Cardiac muscle cell (in vitro differentiated cells and primary cell): ENCODE measurements around the gene CD69. TPM values are rescaled to one million over a fixed set of nuclear protein-coding genes. Genes with fewer than 3 reads are reported as not detected.

Experiments
- DNase-seq, 2 donors: peaks; one replicate each; pipeline versions ENCODE4 v3.0.0 to v3.0.0-alpha.2; 2010 to 2017; ENCODE audit warnings: low read depth in 1 of 2, low spot score in 1 of 2
- H3K27ac ChIP-seq: fragments of 200-600 bp; sonication (generic); 2 replicates; pipeline ENCODE4 v1.5.1; 2016
- H3K27me3 ChIP-seq: fragments of 200-600 bp; sonication (generic); 2 replicates; pipeline ENCODE4 v1.6.0; 2016; ENCODE audit warnings: control low read depth
- H3K36me3 ChIP-seq: fragments of 200-600 bp; sonication (generic); 2 replicates; pipeline ENCODE4 v1.5.1; 2016; ENCODE audit warnings: control low read depth
- H3K4me1 ChIP-seq: fragments of 200-600 bp; sonication (generic); 2 replicates; pipeline ENCODE4 v1.8.1; 2017; ENCODE audit warnings: low read depth, mild to moderate bottlenecking, mixed run types
- H3K4me3 ChIP-seq: fragments of 200-600 bp; sonication (generic); 2 replicates; pipeline ENCODE4 v1.5.1; 2016; ENCODE audit warnings: mild to moderate bottlenecking
- H3K9me3 ChIP-seq: fragments of 200-600 bp; sonication (generic); 2 replicates; pipeline ENCODE4 v1.5.1; 2017; ENCODE audit warnings: low read depth, mild to moderate bottlenecking, control low read depth
- polyA plus RNA-seq: library from polyadenylated mRNA; unstranded; fragments of >200 nt; fragmentation: Nextera tagmentation; extraction: Ambion mirVana; gene quantifications from 2 replicates; pipeline ENCODE4 v1.2.1, GENCODE V29; 2016
- total RNA-seq: library from RNA; depleted of rRNA; stranded (reverse); fragments of >200 nt; gene quantifications from 2 replicates; pipeline ENCODE4 v1.2.3, GENCODE V29; 2016
- TF ChIP-seq, protein P1 (sequence below): IDR thresholded peaks from 2 replicates; pipeline ENCODE4 v1.5.1; 2012; ENCODE audit warnings: low read depth, mild to moderate bottlenecking, low read length

CD69 gene
- total and polyA plus RNA-seq, 2 experiments from 2014 or later: not detected

DNA sequence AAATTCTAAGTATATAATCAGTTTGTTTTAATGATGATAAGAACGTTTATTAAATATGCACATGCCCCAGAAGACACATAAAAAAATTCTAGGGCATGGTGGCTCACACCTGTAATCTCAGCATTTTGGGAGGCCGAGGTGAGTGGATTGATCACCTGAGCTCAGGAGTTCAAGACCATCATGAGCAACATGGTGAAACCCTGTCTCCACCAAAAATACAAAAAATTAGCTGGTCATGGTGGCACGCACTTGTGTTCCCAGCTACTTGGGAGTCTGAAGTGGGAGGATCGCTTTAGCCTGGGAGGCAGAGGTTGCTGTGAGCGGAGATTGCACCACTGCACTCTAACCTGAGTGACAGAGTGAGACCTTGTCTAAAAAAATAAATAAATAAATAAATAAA is 4.0 kb downstream of the CD69 start:
- no peaks in the 10 kb centered on the region for H3K9me3 ChIP-seq
- no peaks in the 10 kb centered on the region for H3K4me1 ChIP-seq
- H3K27me3 ChIP-seq: no peaks in the 10 kb centered on the region
- DNase-seq: no peak
- no peaks in the 10 kb centered on the region for H3K36me3 ChIP-seq
- no peak overlapping the region for H3K4me3 ChIP-seq
- no peak overlapping the region for H3K27ac ChIP-seq
- TF ChIP-seq, protein P1, sequence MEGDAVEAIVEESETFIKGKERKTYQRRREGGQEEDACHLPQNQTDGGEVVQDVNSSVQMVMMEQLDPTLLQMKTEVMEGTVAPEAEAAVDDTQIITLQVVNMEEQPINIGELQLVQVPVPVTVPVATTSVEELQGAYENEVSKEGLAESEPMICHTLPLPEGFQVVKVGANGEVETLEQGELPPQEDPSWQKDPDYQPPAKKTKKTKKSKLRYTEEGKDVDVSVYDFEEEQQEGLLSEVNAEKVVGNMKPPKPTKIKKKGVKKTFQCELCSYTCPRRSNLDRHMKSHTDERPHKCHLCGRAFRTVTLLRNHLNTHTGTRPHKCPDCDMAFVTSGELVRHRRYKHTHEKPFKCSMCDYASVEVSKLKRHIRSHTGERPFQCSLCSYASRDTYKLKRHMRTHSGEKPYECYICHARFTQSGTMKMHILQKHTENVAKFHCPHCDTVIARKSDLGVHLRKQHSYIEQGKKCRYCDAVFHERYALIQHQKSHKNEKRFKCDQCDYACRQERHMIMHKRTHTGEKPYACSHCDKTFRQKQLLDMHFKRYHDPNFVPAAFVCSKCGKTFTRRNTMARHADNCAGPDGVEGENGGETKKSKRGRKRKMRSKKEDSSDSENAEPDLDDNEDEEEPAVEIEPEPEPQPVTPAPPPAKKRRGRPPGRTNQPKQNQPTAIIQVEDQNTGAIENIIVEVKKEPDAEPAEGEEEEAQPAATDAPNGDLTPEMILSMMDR: no peak

DNA sequence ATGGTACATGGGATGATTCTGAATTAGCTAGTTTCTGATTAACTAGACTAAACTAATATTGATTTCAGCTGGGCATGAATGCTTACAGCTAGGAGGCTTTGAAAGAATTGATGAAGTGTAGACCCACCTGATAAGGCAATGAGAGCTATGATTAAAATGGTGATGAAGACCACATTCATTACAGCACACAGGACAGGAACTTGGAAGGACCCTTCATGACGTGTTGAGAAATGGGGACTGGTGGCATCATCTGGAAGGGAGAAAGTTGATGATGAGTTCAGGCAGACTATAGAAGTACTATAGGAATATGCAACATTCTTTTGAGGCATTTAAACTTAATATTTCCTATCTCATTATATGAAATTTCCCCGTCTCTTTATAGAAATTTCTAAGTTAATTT is 4.5 kb downstream of the CD69 start:
- H3K4me1 ChIP-seq: no peaks in the 10 kb centered on the region
- H3K4me3 ChIP-seq: no peak overlapping the region
- no peak overlapping the region for H3K27ac ChIP-seq
- no peak for DNase-seq
- TF ChIP-seq, protein P1: no peak
- no peaks in the 10 kb centered on the region for H3K9me3 ChIP-seq
- H3K27me3 ChIP-seq: no peaks in the 10 kb centered on the region
- no peaks in the 10 kb centered on the region for H3K36me3 ChIP-seq

DNA sequence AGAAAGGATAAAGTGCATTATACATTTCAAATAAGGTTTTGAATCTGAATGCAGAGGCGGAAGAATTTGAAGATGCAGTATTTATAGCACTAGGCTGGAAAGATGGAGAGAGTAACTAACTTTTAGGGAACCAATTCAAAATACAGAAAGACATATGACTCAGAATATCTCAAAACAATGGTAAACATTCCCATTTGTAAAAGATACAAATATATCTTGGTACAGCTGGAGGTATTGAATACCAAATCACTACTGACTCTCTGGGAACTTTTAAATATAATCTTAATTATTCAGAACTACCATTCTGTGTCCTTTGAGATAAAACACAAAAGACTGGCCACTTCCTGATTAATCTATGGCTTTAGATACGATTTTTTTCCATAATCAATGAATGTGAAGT is 5.1 kb downstream of the CD69 start:
- H3K4me1 ChIP-seq: no peaks in the 10 kb centered on the region
- no peak overlapping the region for H3K4me3 ChIP-seq

DNA sequence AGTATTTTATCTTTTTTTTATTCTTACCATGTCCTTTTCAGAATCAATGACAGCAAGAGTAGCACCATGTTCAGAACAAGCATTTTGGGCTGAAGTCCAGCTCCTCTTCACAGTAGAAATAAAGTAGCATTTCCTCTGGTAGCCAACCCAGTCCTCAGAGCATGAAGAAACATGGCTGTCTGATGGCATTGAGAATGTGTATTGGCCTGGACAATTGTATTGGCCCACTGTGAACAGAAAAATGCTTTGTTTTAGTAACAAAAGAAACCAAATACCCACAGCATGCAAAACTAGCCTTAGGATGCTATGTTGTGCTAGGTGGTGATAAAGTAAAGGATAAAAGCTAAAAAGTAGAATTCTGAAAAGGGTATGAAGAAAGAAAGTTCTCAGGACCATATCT is 5.7 kb downstream of the CD69 start:
- DNase-seq: no peak
- Histone ChIP-seq H3K4me3 (no peak overlapping the region), H3K36me3 (no peaks in the 10 kb centered on the region), H3K27ac (no peak overlapping the region), H3K27me3 (no peaks in the 10 kb centered on the region), H3K9me3 (no peaks in the 10 kb centered on the region), H3K4me1 (no peaks in the 10 kb centered on the region)
- TF ChIP-seq, protein P1: no peak

More for the DNA sequence above, 5.1 kb downstream of the CD69 start:
- no peaks in the 10 kb centered on the region for H3K9me3 ChIP-seq
- H3K36me3 ChIP-seq: no peaks in the 10 kb centered on the region
- no peak overlapping the region for H3K27ac ChIP-seq
- no peaks in the 10 kb centered on the region for H3K27me3 ChIP-seq
- DNase-seq: no peak
- TF ChIP-seq, protein P1: no peak

DNA sequence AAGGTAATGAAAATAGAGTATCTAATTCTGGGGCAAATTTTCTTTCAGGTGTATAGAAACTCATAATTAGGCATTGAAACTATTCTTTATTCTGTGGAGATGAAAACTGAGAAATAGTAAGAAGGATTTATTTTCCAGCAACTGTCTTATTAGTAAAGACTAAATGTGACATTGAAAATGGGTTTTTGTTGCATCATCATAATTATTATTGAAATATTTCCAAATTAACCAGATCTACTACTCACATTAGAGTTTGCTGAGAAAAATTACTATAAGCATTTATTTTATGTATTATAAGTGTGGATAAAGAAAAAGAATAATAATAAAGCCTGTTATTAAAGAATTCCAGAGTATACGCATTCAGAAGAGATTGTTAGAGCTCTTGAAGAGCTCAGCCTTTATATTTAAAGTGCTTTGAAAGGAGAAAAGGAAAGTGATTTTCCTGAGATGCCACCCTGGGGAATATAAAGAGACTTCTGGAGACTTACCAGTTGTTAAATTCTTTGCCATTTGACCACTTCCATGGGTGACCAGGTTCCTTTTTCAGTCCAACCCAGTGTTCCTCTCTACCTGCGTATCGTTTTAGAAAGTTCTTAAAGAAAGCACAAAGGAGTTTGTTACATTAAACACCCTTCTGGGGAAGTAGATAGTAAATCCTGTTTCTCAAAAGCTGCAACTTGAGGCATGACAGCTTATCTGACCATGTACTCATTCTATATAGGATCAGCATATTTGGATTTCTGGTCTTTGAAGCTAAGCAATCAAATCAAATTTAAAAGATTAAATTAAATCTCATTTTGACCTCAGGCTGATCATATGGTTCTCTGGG is 6.4 kb downstream of the CD69 start:
- TF ChIP-seq, protein P1: no peak
- Histone ChIP-seq H3K4me3 (no peak overlapping the region), H3K36me3 (no peaks in the 10 kb centered on the region)

More for the DNA sequence above, 6.4 kb downstream of the CD69 start:
- Histone ChIP-seq H3K27me3 (no peaks in the 10 kb centered on the region), H3K4me1 (no peaks in the 10 kb centered on the region), H3K9me3 (no peaks in the 10 kb centered on the region), H3K27ac (no peak overlapping the region)
- DNase-seq: no peak
